Stomach (tissue), 4 donors: ENCODE data around the gene TBC1D1.
"Not testable (repeated sequence)": the region's sequence is repeated elsewhere in the genome, so short reads cannot be mapped to it uniquely, and the experiment has no call there.

ENCODE experiments used
- POLR2A ChIP-seq, 4 donors: fragments of 450-650 bp; IDR thresholded peaks; one replicate each; pipeline ENCODE4 v1.6.1; 2016; ENCODE audit warnings: antibody characterized with exemption in 4 of 4, control low read depth in 2 of 4, mild to moderate bottlenecking in 1 of 4, moderate library complexity in 1 of 4
- TF ChIP-seq, protein P1 (sequence below), 7 experiments: fragments of 450-650 bp in 4 of 7; fragments of 200-600 bp in 3 of 7; sonication (generic) in 3 of 7; IDR thresholded peaks; one replicate each; pipeline ENCODE4 v1.5.1; 2016 to 2019; ENCODE audit warnings: antibody characterized with exemption in 7 of 7, control low read depth in 2 of 7, mild to moderate bottlenecking in 1 of 7

GRCh38 chr4:37975321-37975822 is 84.5 kb downstream of the TBC1D1 start:
- TF ChIP-seq, protein P1, sequence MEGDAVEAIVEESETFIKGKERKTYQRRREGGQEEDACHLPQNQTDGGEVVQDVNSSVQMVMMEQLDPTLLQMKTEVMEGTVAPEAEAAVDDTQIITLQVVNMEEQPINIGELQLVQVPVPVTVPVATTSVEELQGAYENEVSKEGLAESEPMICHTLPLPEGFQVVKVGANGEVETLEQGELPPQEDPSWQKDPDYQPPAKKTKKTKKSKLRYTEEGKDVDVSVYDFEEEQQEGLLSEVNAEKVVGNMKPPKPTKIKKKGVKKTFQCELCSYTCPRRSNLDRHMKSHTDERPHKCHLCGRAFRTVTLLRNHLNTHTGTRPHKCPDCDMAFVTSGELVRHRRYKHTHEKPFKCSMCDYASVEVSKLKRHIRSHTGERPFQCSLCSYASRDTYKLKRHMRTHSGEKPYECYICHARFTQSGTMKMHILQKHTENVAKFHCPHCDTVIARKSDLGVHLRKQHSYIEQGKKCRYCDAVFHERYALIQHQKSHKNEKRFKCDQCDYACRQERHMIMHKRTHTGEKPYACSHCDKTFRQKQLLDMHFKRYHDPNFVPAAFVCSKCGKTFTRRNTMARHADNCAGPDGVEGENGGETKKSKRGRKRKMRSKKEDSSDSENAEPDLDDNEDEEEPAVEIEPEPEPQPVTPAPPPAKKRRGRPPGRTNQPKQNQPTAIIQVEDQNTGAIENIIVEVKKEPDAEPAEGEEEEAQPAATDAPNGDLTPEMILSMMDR (IDR thresholded peaks at IDR 0.05), result not testable (repeated sequence)
- not testable (repeated sequence) for TF ChIP-seq POLR2A (IDR thresholded peaks at IDR 0.05)
